ENCODE results near the gene TSNAXIP1. TPM values are rescaled to one million over a fixed set of nuclear protein-coding genes. Genes with fewer than 3 reads are reported as not detected.

The TSNAXIP1 gene
- total and polyA plus RNA-seq, 9 of the 15 experiments (the other 6 are each of a cell fraction or from before 2014, with no cell fraction given): 0.03 to 0.24 (median 0.11) TPM; not detected in 4

- TF ChIP-seq AFF4 (CRISPR knock-in tag; IDR thresholded peaks at IDR 0.05) (no peak), ATF3 (IDR thresholded peaks at IDR 0.05) (no peak), ATF3 (CRISPR knock-in tag; conservative IDR thresholded peaks at IDR 0.05) (peak; percentile 86; the same call in 1 of the 2 replicates), KLF1 (tag; IDR thresholded peaks at IDR 0.05) (peak; percentile 84), POLR2B (IDR thresholded peaks at IDR 0.05; ENCODE audit: low read depth, partially characterized antibody) (peak; percentile 79), CBX1 (IDR thresholded peaks at IDR 0.05; ENCODE audit: low read depth) (peak; percentile 37; the same call in 1 of the 2 replicates), ELF1 (tag; IDR thresholded peaks at IDR 0.05) (peak; percentile 89), TAF1 (IDR thresholded peaks at IDR 0.05; ENCODE audit: control insufficient read depth, extremely low read depth, insufficient read depth, low read length, severe bottlenecking) (peak; percentile 84), ZBTB17 (CRISPR knock-in tag; IDR thresholded peaks at IDR 0.05) (no peak), REST (IDR thresholded peaks at IDR 0.05; ENCODE audit: borderline replicate concordance) (peak; percentile 6; the same call in 1 of the 2 replicates), REST (CRISPR knock-in tag; IDR thresholded peaks at IDR 0.05; ENCODE audit: low read depth) (no peak), BCOR (IDR thresholded peaks at IDR 0.05) (no peak), ZNF175 (CRISPR knock-in tag; IDR thresholded peaks at IDR 0.05; ENCODE audit: low read depth) (0 out of 2 replicates have a peak, but pooled peaks have one; percentile 24), SP1 (CRISPR knock-in tag; IDR thresholded peaks at IDR 0.05) (peak; percentile 94), MEIS2 (IDR thresholded peaks at IDR 0.05; ENCODE audit: partially characterized antibody) (peak; percentile 85)
Measured at GRCh38 chr16:67841816-67842508, 35.3 kb downstream of the TSNAXIP1 start, which contains the start of gene THAP11 (continued).

Measured in K562 (cell line).